NB4 (cell line): Measurements from ENCODE around the gene NUTM2G.
A peak's percentile ranks its signal among the peaks of the same experiment; 100 is the strongest.
"Not testable (repeated sequence)": the region's sequence is repeated elsewhere in the genome, so short reads cannot be mapped to it uniquely, and the experiment has no call there.

Experiments used
- DNase-seq: peaks from one replicate; pipeline ENCODE4 v3.0.0; 2010; ENCODE audit warnings: low read depth
- H3K4me3 ChIP-seq: one replicate; pipeline ENCODE4 v1.5.1; 2011; ENCODE audit warnings: mild to moderate bottlenecking, low read depth, low read length, moderate library complexity

NUTM2G gene

DNA sequence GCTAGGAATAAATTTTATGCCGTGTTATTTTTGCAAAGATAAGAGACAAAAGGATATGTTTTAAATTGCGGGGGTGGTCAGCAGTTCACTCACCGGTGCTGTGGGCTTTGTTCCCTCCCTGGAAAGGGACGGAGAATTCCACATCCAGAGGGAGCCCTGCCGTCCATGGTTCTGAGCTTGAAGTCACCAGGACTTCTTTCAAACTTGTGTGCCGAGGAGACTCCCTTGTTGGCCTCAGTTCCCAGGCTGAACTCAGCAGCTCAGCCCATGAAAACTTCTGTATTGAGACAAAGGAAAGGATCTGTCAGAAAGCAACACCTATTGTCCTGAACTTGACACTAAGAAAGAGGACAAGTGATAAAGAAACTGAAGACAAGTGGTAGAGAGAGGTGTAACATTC, 10.1 kb upstream of the NUTM2G start:
- DNase-seq, H3K4me3 ChIP-seq: not testable (repeated sequence)

DNA sequence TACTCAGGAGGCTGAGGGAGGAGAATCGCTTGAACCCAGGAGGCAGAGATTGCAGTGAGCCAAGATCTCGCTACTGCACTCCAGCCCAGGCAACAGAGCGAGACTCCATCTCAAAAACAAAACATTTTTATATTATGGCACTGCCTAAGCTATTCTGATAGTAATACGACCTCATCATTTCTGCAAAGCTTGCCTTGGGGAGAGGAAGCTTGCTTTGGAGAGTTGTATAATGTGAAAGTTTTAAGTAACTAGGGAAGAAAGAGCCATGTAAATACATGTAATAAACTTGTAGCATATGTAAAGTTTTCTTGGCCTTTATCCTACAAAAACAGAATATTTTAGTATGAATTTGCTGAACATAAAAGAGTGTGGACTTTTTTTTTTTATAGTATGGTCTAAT, 7.8 kb upstream of the NUTM2G start:
- not testable (repeated sequence) for H3K4me3 ChIP-seq, DNase-seq

DNA sequence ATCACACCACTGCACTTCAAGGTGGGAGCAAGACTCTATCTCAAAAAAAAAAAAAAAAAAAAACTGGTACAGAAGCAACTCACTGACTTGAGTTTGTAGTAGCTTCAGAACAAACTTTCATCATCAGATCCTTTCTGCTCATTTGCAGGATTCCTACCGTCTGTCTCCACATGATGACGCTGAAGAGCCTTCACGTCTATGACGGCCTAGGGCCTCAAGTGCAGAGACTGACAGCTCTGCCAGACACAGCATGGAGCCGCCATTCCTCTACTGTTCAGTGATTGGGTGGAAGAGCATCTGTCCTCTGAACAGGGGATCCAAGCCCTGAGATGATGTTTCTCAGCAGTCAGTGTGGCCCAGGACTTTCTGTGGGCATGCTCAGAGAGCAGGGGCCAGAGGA, 3.1 kb upstream of the NUTM2G start:
- peak; percentile 8 for DNase-seq
- not testable (repeated sequence) for H3K4me3 ChIP-seq

DNA sequence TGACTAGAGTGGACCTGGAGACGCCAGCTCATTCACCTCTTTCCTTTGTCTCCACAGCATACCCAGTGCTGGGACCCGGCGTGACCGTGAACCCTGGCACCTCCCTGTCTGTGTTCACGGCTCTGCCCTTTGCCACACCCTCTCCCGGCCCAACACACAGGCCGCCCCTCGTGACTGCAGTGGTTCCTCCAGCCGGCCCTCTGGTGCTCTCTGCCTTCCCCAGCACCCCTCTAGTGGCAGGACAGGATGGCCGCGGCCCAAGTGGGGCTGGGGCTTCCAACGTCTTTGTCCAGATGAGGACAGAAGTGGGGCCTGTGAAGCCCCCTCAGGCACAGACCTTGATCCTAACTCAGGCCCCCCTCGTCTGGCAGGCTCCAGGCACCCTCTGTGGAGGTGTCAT, 3.0 kb downstream of the NUTM2G start:
- not testable (repeated sequence) for DNase-seq, H3K4me3 ChIP-seq

DNA sequence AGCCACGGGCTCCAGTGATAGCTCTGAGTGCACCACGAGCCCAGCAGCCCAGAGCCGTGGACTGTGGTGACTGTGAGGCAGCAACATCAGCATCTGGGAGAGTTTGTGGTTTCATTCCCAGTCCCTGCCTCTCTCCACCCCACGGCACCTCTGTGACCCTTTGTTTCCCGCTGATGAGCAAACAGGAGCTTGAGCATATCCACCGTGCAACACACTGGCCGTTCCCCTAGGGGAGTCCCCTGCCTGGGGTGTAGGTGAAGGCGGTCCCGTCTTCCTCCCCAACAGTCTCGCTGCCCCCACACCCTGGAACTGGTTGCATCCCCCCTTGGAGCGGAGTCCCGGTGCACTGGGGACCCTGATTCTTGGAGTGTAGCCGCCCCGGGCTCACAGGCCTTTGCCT, 5.5 kb downstream of the NUTM2G start:
- DNase-seq, H3K4me3 ChIP-seq: not testable (repeated sequence)

DNA sequence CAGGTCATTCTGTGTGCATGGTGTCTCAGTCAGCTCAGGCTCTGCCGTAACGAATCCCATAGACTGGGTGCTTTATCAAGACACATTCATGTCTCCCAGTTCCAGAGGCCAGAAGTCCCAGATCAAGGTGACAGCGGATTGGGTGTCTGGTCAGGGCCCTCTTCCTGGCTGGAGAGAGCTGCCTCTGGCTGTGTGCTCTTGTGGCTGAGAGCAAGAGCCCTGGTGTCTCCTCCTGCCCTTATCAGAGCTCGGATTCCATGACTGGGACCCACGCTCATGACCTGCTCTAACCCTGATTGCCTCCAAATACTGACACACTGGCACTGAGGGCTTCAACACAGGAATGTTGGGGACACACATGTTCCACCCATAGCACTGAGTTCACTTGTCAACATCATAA, 6.1 kb downstream of the NUTM2G start:
- not testable (repeated sequence) for H3K4me3 ChIP-seq, DNase-seq

DNA sequence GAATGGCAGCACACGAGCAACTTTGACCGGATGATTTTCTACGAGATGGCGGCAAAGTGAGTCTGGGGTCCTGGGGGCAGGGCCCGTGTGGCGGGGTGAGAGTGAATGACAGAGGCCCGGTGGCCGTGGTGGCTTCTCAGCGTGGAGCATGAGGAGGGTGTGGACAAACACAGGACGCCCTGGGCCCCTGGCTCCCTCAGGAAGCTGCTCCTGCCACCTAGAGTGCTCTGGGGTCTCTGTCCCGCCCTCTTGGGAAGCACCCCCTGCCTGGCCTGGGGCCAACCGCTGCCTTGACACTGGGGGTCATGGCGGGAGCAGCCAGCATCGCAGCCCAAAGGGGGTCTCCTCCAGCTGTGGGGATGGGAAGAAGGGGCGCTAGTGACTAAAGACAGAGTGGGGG, 6.8 kb downstream of the NUTM2G start:
- DNase-seq, H3K4me3 ChIP-seq: not testable (repeated sequence)

DNA sequence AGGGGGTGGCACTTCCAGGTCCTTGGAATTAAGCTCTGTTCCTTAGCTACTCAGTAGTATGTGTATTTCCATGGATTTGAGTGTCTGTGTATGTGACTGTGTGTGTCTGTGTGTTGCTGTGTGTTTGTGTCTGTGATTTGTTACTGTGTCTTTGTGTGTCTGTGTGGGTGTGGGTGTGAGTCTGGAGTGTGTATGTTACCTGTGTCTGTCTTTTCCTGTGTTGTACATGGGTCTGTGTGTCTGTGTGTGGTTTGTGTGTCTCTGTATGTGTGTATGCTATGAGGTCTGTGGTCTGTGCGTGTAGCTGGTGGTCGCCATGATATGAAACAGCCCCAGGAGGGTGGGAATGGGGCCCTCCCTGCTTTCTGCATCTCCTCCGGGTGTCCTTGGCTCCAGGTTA, 8.8 kb downstream of the NUTM2G start:
- not testable (repeated sequence) for H3K4me3 ChIP-seq, DNase-seq

DNA sequence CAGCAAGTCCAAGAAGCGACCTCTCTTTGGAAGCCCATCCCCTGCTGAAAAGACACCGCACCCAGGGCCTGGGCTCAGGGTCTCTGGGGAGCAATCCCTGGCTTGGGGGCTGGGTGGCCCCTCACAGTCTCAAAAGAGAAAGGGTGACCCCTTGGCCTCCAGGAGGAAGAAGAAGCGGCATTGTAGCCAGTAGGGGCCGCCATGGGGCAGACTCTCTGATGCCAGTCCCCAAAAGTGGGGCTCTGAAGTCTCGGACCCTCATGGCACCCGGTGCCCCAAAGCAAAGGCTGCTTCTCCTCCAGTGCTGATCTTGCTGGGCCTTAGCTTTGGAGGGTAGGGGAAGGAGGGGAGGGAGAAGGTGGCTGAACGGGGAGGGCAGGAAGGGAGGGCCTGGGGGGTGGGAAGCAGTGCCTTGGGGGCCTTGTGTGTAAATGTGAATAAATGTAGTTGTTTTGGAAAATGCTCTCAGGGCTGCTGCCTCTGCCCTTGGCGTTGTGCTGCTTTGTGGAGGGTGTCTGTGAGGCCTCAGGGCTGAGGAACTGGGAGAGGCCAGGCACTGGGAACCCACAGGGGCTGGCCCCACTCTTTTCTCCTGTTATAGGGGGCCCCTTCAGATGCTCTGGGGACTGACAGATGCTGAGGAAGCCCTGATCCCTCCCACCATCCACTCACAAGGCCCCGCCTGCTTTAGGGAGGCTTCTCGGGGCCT, 10.5 kb downstream of the NUTM2G start:
- H3K4me3 ChIP-seq, DNase-seq: not testable (repeated sequence)

DNA sequence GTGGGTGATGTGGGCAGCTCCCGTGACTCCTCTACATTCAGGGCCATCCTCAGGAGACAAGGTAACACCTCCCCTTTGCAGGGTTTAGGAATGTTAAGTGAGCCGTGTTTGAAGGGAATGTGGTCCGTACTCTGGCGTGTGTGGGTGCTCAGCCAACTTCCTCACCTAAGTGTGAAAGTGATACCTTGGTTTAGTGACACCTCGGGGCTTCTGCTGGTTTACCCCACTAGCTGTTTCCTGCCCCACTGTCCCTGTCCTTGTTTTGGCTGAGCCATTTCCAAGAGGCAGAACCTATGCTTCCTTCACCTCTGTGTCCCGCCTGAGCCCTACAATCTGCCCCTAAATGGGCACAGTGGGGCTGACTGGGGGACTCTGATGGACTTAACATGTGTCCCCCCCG, 12.3 kb downstream of the NUTM2G start:
- not testable (repeated sequence) for DNase-seq, H3K4me3 ChIP-seq

DNA sequence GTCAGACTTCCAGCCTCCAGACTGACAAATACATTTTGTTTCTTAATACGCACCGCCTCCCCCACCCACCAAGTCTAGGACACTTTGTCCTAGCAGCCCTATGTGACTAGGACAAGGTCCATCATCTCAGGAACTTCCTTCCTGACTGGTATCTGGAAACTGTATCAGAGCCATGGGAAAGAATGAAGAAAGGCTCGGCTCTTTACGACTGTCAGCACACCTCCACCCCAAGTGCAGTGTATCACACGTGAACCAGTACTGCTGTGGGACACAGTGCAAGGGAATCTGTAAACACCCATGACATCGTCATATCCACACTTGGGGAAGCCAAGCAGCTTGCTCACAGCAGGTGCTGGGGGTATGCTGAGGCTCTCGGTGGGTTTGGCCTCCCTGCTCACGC, 13.0 kb downstream of the NUTM2G start:
- DNase-seq, H3K4me3 ChIP-seq: not testable (repeated sequence)

DNA sequence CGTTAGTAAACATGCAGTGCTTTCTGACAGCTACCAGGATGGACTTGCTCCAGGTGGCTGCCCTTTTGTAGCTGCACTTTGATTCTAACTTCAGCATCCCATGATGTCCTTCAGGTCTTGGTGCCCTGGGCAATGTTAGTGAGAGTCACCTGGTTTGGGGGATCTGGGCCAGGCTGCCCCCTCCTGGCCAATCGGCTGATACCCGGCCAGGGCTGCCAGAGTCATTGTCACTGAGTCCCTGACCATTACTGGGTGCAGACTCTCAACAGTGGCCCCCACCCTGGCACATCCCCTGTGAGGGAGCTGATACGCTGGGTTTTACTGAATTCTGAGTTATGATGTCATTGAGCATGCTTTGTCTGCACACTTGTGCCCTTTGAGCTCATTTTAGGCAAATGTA, 13.5 kb downstream of the NUTM2G start:
- not testable (repeated sequence) for DNase-seq, H3K4me3 ChIP-seq

DNA sequence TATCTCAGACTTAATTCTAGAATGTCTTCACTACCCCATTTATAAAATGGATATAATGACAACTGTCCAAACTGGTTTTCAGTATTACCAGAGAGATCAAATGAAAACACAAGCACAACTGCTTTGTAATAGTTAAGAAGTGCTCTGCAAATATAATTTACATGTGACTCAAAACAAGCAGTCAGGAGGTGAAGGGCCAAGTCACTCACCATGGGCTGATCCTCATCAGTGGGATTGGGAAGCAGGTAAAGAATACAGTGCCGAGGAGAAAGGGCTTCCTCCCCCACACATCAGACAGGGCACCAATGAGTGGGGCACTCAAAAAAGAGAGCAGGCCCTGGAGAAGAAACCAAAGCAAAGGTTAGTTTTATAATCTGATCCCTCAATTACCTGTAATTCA, 20.7 kb downstream of the NUTM2G start:
- H3K4me3 ChIP-seq, DNase-seq: not testable (repeated sequence)

DNA sequence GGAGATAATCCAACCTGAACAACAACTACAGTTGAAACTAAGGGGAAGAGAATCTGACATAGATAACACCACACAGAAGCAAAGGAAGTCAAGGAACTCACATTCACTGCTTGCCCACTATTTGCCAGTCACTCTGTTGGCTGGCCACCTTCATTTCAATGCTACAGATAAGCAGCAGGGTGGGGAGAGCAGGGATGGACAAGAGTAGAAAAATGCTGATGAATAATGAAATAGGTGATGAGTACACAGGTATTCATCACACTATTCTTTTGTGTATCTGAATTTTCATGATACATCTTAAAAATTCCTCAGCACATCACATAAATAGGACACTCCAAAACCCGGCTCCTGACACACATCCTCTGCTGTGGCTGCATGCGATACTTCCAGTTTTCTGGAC, 21.9 kb downstream of the NUTM2G start:
- H3K4me3 ChIP-seq, DNase-seq: not testable (repeated sequence)

DNA sequence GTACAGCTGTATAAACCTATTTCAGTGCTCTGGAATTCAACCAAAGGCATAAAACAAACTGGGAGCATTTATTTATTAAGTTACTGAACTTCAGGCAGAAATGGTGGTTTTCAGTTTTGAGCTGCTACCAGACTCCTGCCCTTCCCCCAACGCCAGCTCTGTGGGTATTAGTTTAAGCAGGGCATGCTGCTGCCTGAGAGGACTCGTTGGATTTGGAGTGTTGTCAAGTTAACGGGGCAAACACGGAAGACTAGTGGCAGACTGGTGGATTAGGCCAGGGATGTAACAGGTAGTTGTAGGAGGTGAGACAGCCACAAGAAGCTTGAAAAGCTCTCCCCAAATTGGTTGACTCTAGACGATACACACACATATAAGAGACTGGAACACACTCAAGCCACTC, 38.9 kb downstream of the NUTM2G start:
- DNase-seq, H3K4me3 ChIP-seq: not testable (repeated sequence)

DNA sequence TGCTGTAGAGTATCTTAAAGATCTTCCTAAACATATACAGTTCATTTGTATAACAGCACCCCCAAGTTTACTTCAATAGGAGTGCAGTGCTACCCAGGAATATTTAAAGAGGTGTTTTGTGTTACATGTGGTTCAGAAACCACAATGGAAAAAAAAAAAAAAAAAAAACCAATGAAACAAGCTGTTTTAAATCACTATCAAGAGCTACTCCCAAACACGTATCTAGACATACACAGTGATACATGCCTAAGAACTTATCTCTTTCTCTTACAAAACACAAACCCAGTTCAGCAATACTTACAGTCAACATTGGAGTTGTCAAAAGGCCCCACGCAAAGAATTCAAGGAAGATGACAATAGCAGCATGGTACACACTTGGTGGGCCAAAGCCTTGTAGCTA, 43.9 kb downstream of the NUTM2G start:
- DNase-seq, H3K4me3 ChIP-seq: not testable (repeated sequence)

DNA sequence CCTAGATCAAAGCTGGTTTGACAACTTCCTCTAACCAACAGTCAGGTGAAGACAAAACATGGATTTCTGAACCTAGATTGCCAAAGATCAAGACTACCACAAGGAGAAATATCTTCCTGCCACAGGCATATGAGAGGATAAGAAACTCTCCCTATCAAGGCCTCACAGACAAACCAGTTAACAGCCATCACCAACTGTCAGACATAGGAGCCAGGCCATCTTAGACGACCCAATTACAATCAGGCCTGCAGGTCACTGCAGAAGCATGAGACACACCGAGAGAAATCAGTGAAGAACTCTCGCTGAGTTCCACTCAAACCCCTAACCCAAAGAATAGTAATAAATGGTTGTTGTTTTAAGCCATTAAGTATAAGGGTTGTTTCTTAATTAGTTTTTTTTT, 45.4 kb downstream of the NUTM2G start:
- not testable (repeated sequence) for DNase-seq, H3K4me3 ChIP-seq

DNA sequence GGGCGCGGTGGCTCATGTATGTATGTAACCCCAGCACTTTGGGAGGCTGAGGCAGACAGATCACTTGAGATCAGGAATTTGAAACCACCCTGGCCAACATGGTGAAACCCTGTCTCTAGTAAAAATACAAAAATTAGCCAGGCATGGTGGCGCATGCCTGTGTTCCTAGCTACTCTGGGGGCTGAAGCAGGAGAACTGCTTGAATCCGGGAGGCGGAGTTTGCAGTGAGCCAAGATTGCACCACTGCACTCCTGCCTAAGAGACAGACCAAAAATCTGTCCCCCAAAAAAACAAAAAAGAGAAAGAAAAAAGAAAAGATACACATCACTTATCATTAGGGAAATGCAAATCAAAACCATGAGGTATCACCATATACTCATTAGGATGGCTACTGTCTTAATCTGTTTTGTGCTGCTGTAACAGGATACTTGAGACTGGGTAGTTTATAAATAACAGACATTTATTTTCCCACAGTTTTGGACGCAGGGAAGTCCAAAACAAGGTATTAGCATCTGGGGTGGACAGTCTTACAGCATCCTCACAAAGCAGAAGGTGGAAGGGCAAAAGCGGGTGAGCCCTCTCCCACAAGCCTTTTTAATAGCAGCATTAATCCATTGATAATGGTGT, 55.0 kb downstream of the NUTM2G start:
- H3K4me3 ChIP-seq, DNase-seq: not testable (repeated sequence)

DNA sequence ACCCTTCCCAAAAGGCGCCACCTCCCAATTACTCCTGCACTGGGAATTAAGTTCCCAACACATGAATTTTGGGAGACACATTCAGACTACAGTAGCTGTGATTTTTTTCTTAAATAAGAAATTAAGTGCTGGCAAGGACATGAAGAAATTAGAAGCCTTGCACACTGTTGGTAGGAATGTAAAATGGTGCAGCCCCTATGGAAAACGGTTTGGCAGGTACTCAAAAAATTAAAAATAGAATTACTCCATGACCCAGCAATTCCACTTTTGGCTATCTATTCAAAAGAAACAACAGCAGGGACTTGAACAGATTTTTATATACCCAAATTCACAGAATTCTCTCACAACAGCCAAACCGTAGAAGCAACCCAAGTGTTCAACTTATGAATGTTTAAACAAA, 55.5 kb downstream of the NUTM2G start:
- not testable (repeated sequence) for DNase-seq, H3K4me3 ChIP-seq

DNA sequence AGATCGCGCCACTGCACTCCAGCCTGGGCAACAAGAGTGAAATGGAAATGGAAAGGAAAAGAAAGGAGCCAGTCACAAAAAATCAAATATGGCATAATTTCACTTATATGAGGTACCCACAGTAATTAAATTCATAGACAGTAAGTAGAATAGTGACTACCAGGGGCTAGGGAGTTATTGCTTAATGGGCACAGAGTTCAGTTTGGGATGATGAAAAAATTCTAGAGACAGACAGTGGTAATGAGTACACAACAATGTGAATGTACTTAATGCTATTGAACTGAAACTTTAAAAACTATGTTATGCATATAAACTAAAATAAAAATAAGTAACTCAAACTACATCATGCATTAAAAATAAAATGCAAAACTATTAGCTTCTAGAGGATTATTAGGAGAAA, 56.2 kb downstream of the NUTM2G start:
- not testable (repeated sequence) for DNase-seq, H3K4me3 ChIP-seq
